Stimulated activated CD4-positive, alpha-beta T cell treated with anti-CD3 and anti-CD28 coated beads, Interleukin-12 subunit alpha, Interleukin-12 subunit beta, amount 100 ng/mL, for 24 hours (primary cell): Measurements from ENCODE around the gene PRSS21.

Source experiments
- DNase-seq, 2 experiments: peaks; one replicate each; pipeline ENCODE4 v3.0.0-alpha.2; 2020; ENCODE audit warnings: low read depth in 2 of 2

Gene PRSS21

DNA sequence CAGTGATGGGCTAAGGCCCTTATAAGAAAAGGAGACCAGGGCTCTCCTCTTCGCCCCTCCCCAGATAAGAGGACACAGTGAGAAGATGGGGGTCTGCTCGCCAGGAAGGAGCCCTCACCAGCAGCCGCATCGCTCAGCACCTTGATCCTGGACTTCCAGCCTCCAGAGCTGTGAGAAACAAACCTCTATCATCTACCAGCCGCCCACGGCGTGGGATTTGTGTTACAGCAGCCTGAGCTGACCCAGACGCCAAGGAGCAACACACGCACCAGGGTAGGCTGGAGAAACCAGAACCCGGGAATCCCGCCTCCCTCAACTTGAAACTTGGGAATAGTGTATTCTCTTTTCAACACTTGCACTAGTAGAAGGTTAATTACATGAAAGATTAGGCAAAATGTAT is 8.9 kb downstream of the PRSS21 start:
- no peak for DNase-seq

- DNase-seq, result no peak
Observed at GRCh38 chr16:2826591-2827373, 9.7 kb downstream of the PRSS21 start.

- DNase-seq, result no peak
Observed at GRCh38 chr16:2827374-2827791, 10.3 kb downstream of the PRSS21 start.

- no peak for DNase-seq
Observed at GRCh38 chr16:2827831-2828520, 10.9 kb downstream of the PRSS21 start.

DNA sequence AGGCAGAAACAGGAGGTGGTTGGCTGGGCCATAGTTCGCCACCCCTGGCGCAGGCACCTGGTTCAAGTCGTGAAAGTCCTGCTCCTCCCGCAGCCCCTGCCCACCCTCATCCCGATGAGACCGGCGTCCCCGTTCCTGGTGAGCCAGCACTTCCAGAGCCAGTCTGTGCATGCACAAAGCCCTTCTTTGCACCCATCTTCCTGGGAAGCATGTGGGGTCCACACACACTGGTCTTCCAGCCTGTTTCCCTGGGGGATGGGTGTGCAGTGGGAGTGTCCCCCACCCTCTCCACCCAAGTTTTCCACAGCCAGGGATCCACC is 11.4 kb downstream of the PRSS21 start:
- DNase-seq, result no peak

DNA sequence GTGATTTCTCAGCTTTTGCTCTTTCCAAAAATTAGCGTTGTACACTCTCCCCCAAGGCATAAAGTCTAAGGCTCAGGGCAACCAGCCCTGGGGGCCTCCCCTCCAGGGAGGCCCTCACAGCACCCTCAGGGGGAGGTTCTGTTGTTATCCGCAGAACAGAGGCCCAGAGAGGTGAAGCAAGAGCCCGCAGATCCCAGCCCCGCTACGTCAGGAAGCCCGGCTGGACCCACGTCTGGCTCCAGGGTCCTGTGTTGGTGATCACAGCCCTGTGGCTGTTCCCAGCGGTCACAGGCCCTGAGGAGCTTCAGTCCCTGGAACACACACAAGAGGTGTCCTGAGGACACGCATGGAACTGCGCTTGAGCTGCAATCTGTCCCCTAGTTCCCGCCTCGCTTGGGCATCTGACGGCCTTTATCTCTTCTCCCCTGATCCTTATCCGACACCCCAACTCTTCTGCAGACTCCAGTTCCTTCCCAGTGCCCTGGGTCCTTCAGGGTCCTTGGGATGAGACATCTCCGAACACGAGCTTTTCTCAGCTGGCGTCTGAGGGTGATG is 11.9 kb downstream of the PRSS21 start:
- no peak for DNase-seq

GRCh38 chr16:2829501-2830354 is 12.7 kb downstream of the PRSS21 start, which contains the start of gene ZG16B:
Gene ZG16B (plus strand): TSS chr16:2830303. CDS start chr16:2830442, 139 bp downstream.
- no peak for DNase-seq

DNA sequence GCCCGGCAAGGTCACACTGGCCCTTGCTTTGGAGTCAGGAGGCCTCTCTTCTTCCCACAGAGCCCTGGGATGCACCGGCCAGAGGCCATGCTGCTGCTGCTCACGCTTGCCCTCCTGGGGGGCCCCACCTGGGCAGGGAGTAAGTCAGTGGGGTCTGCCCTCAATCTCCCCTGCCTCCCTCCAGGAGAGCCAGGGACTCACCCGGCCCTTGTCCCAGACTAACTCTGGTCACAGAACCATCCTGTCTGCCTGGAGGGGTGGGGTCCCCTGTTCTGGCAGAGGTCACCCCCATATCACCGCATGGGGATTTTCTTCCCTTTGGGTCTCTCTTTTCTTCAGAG is 13.3 kb downstream of the PRSS21 start:
- DNase-seq, result no peak

DNA sequence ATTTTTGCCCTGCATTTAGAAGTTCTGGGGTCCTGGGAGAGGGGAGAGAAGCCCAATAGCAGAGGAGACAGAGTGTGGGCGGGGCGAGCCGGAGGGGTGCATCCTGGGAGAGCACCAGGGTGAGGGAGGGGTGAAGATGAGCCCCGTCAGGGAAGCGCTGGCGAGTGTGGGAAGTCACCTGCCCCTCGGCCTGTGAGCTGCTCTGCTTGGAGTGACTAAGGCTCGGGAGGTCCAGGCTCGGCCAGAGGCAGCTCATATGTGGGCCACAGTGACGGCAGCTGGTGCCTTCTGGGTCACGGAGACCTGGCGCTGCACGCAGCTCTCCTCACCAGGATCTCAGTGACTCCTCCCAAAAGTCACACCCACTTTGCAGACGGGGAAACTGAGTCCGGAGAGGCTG is 14.2 kb downstream of the PRSS21 start:
- no peak for DNase-seq

DNA sequence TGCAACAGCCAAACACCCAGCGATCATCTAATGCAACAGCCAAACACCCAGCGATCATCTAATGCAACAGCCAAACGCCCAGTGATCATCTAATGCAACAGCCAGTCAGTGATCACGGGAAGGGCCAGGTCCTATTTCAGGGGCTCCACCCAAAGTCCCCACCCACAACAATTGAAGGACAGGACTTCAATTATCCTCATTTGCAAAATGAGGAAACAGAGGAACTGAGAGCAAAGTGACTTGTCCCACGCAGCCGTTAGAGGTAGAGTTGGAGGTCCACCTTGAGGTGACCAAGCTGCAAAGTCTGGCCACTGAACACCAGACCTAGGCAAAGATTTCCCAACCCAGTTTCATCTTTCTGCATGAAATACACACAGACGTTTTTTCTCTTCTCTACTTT is 16.7 kb downstream of the PRSS21 start:
- DNase-seq, result no peak

GRCh38 chr16:2834968-2835367 is 17.9 kb downstream of the PRSS21 start:
- DNase-seq, result no peak

GRCh38 chr16:2835638-2836493 is 18.8 kb downstream of the PRSS21 start:
- no peak for DNase-seq

- no peak for DNase-seq
Observed at GRCh38 chr16:2836646-2837508, 19.8 kb downstream of the PRSS21 start.

GRCh38 chr16:2838928-2839327 is 21.9 kb downstream of the PRSS21 start:
- peak in 1 of 2 experiments; percentile 35 for DNase-seq

GRCh38 chr16:2839650-2840450 is 22.8 kb downstream of the PRSS21 start:
- no peak for DNase-seq

DNA sequence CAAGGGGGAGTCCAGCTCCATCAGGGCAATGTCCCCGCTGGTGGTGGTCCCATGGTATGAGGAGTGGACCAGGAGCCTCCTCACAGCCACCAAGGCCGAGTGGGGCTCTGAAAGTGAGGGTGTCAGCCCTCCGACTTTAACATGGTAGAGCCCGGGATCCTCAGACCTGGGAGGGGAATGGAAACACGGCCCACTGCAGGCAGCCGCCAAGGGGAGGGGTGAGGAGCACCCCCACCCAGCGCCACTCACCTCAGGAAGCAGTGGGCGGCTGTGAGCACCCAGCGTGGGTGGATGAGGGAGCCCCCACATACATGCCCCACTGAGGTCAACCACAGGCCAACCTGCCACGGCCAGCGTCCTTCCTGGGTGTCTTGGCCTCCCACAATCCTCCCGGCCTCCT is 23.9 kb downstream of the PRSS21 start:
- no peak for DNase-seq

DNA sequence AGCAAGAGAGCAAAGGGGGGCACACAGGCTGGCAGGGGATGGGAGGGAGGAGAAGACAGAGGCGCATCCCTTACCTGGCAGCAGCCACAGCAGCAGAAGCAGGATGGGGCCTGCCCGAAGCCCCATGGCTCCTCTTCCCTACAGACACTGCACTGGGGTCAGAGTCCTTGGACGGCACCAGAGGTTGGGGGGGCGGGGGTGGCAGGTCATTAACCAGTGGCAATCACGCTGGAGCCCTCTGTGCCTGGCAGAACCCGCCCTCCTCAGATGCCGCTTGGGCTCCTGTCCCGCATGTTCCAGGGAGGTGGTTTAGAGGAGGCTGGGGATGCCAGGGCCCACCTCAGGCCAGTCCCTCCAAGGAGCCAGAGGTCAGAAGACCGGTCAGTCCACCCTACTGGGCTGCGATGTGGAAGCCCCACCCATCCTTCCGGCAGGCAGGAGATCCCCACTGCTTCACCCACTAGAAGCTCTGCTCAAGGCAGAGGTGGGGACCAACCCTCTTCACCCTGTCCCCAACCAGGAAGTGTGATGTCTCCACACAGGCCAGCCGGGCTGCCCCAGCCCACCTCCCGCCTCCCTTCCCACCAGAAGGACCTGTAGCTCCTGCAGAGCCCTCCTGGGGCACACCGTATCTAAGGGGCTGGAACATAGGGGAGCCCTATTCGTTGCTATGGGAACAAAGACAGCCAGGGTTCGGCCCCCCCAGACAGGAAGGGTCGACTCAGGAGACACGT is 24.7 kb downstream of the PRSS21 start:
- no peak for DNase-seq

GRCh38 chr16:2842340-2843000 is 25.4 kb downstream of the PRSS21 start:
- peak; percentile 67 to 86 for DNase-seq
